IMR-90 (cell line): ENCODE measurements around the gene NBEA. TPM values are rescaled to one million over a fixed set of nuclear protein-coding genes. Genes with fewer than 3 reads are reported as not detected.

ENCODE experiments used
- ATAC-seq: fragments of 200-7000 bp; cut with Tn5 transposase; 2 replicates; pipeline ENCODE4 v1.9.1; 2020; ENCODE audit warnings: low read depth, mild to moderate bottlenecking, moderate library complexity
- BruUV-seq: library from RNA; stranded (reverse); fragments of 400-500 nt; replicated peaks from 2 replicates; lab custom pipeline; 2021; lab: Mats Ljungman, UMichigan
- CTCF ChIA-PET: fragments of 300-600 bp; formaldehyde crosslinking; extraction: SDS; loops from one replicate; lab custom pipeline; 2021; ENCODE audit warnings: antibody characterized with exemption; lab: Yijun Ruan, JAX
- POLR2A ChIA-PET: fragments of 300-600 bp; sonication (Branson Sonifier 250); formaldehyde crosslinking; loops from one replicate; lab custom pipeline; 2022; ENCODE audit warnings: antibody characterized with exemption; ENCODE audit not compliant: unreplicated experiment; lab: Charles Lee
- DNase-seq: peaks from one replicate; pipeline ENCODE4 v3.0.0; 2013
- H2AFZ ChIP-seq: replicated peaks from 2 replicates; pipeline ENCODE3; 2013; ENCODE audit warnings: low read length, mild to moderate bottlenecking; ENCODE audit not compliant: poor library complexity
- H2AK5ac ChIP-seq: 2 replicates; pipeline ENCODE4 v1.6.1; 2013; ENCODE audit warnings: low read depth, low read length, inconsistent platforms
- H2AK9ac ChIP-seq: replicated peaks from 2 replicates; pipeline ENCODE3; 2013; ENCODE audit warnings: mild to moderate bottlenecking, low read depth, low read length, moderate library complexity; ENCODE audit not compliant: poor library complexity
- H2BK120ac ChIP-seq: 2 replicates; pipeline ENCODE4 v1.6.1; 2013; ENCODE audit warnings: low read depth, low read length, inconsistent platforms
- H2BK15ac ChIP-seq: 3 replicates; pipeline ENCODE4 v1.6.1; 2013; ENCODE audit warnings: low read depth, low read length, inconsistent platforms
- H2BK20ac ChIP-seq: 2 replicates; pipeline ENCODE4 v1.6.1; 2013; ENCODE audit warnings: low read depth, mild to moderate bottlenecking, inconsistent platforms, low read length, moderate library complexity
- H2BK5ac ChIP-seq: 2 replicates; pipeline ENCODE4 v1.6.1; 2013; ENCODE audit warnings: mild to moderate bottlenecking, low read depth, low read length, inconsistent platforms; ENCODE audit not compliant: poor library complexity, severe bottlenecking
- H3K14ac ChIP-seq: replicated peaks from 2 replicates; pipeline ENCODE4 v1.6.1; 2013; ENCODE audit warnings: low read depth, low read length, inconsistent platforms
- H3K18ac ChIP-seq: 2 replicates; pipeline ENCODE4 v1.6.1; 2013; ENCODE audit warnings: low read depth, low read length, control low read depth
- H3K23ac ChIP-seq: 2 replicates; pipeline ENCODE4 v1.6.1; 2013; ENCODE audit warnings: low read depth, low read length, inconsistent platforms
- H3K27ac ChIP-seq: 2 replicates; pipeline ENCODE4 v1.5.1; 2013; ENCODE audit warnings: mild to moderate bottlenecking, control low read depth, low read length; ENCODE audit not compliant: insufficient read depth
- H3K27me3 ChIP-seq: 2 replicates; pipeline ENCODE4 v1.6.1; 2013; ENCODE audit warnings: low read length; ENCODE audit not compliant: control insufficient read depth, insufficient read depth
- H3K36me3 ChIP-seq: 2 replicates; pipeline ENCODE4 v1.6.1; 2013; ENCODE audit warnings: low read length, mixed read lengths; ENCODE audit not compliant: control insufficient read depth, insufficient read depth
- H3K4ac ChIP-seq: 2 replicates; pipeline ENCODE4 v1.6.1; 2013; ENCODE audit warnings: low read depth, low read length, inconsistent platforms
- H3K4me1 ChIP-seq: 2 replicates; pipeline ENCODE4 v1.6.1; 2013; ENCODE audit warnings: low read length, mixed read lengths; ENCODE audit not compliant: control insufficient read depth, insufficient read depth
- H3K4me2 ChIP-seq: 2 replicates; pipeline ENCODE4 v1.6.1; 2013; ENCODE audit warnings: low read depth, mild to moderate bottlenecking, control low read depth, low read length, moderate library complexity
- H3K4me3 ChIP-seq: 2 replicates; pipeline ENCODE4 v1.5.1; 2013; ENCODE audit warnings: low read depth, mild to moderate bottlenecking, control low read depth, low read length, moderate library complexity; ENCODE audit not compliant: insufficient read depth
- H3K56ac ChIP-seq: 2 replicates; pipeline ENCODE4 v1.6.1; 2013; ENCODE audit warnings: low read length, inconsistent platforms; ENCODE audit not compliant: insufficient read depth; ENCODE audit errors: extremely low read depth
- H3K79me1 ChIP-seq, 2 experiments: 2 replicates each; pipeline ENCODE4 v1.6.1; 2013; ENCODE audit warnings: low read length in 2 of 2, inconsistent platforms in 1 of 2, low read depth in 1 of 2
- H3K9ac ChIP-seq: 2 replicates; pipeline ENCODE4 v1.6.1; 2013; ENCODE audit warnings: low read depth, low read length, control low read depth
- H3K9me1 ChIP-seq: 2 replicates; pipeline ENCODE4 v1.6.1; 2013; ENCODE audit warnings: low read length, inconsistent platforms; ENCODE audit not compliant: insufficient read depth
- H3K9me3 ChIP-seq: 2 replicates; pipeline ENCODE4 v1.6.1; 2013; ENCODE audit warnings: low read length; ENCODE audit not compliant: control insufficient read depth, insufficient read depth
- H4K20me1 ChIP-seq: 2 replicates; pipeline ENCODE4 v1.6.1; 2013; ENCODE audit warnings: low read length, inconsistent platforms; ENCODE audit not compliant: insufficient read depth
- H4K5ac ChIP-seq: 2 replicates; pipeline ENCODE4 v1.6.1; 2013; ENCODE audit warnings: mild to moderate bottlenecking, low read depth, low read length, control low read depth
- H4K8ac ChIP-seq, 2 experiments: 2 replicates each; pipeline ENCODE4 v1.6.1; 2013; ENCODE audit warnings: low read depth in 2 of 2, low read length in 2 of 2, control low read depth in 1 of 2, inconsistent platforms in 1 of 2
- H4K91ac ChIP-seq: 2 replicates; pipeline ENCODE4 v1.6.1; 2013; ENCODE audit warnings: low read depth, low read length, inconsistent platforms; ENCODE audit not compliant: insufficient read depth
- BHLHE40 ChIP-seq: fragments of 150-350 bp; IDR thresholded peaks from 2 replicates; pipeline ENCODE4 v1.6.1; 2016; ENCODE audit warnings: mild to moderate bottlenecking, low read depth, low read length
- CEBPB ChIP-seq: IDR thresholded peaks from 2 replicates; pipeline ENCODE4 v1.6.1; 2012; ENCODE audit warnings: low read depth, low read length, improper control_type of control experiment
- CHD1 ChIP-seq: IDR thresholded peaks from 2 replicates; pipeline ENCODE4 v1.6.1; 2012; ENCODE audit warnings: low read depth, low read length, improper control_type of control experiment
- CTCF ChIP-seq: conservative IDR thresholded peaks from 2 replicates; pipeline ENCODE4 v1.5.1; 2012; ENCODE audit warnings: mild to moderate bottlenecking, low read depth, low read length, improper control_type of control experiment
- FOS ChIP-seq: fragments of 150-350 bp; IDR thresholded peaks from 2 replicates; pipeline ENCODE4 v1.6.1; 2016; ENCODE audit warnings: low read depth, low read length
- MAFK ChIP-seq: IDR thresholded peaks from 2 replicates; pipeline ENCODE4 v1.6.1; 2012; ENCODE audit warnings: low read depth, low read length, improper control_type of control experiment
- MAZ ChIP-seq: IDR thresholded peaks from 2 replicates; pipeline ENCODE4 v1.6.1; 2012; ENCODE audit warnings: low read depth, mild to moderate bottlenecking, low read length, improper control_type of control experiment, moderate library complexity, borderline replicate concordance
- MXI1 ChIP-seq: IDR thresholded peaks from 2 replicates; pipeline ENCODE4 v1.6.1; 2012; ENCODE audit warnings: low read depth, mild to moderate bottlenecking, low read length, moderate library complexity, borderline replicate concordance
- NFE2L2 ChIP-seq: fragments of 150-350 bp; IDR thresholded peaks from 2 replicates; pipeline ENCODE4 v1.6.1; 2016; ENCODE audit warnings: low read depth, mild to moderate bottlenecking, low read length
- POLR2A ChIP-seq: IDR thresholded peaks from 2 replicates; pipeline ENCODE4 v1.6.1; 2012; ENCODE audit warnings: mild to moderate bottlenecking, low read depth, low read length
- RAD21 ChIP-seq: IDR thresholded peaks from 2 replicates; pipeline ENCODE4 v1.6.1; 2012; ENCODE audit warnings: low read length, improper control_type of control experiment
- RCOR1 ChIP-seq: IDR thresholded peaks from 2 replicates; pipeline ENCODE4 v1.6.1; 2012; ENCODE audit warnings: mild to moderate bottlenecking, low read length, improper control_type of control experiment; ENCODE audit not compliant: insufficient replicate concordance
- RFX5 ChIP-seq: IDR thresholded peaks from 2 replicates; pipeline ENCODE4 v1.8.0; 2012; ENCODE audit warnings: low read depth, mild to moderate bottlenecking, low read length, moderate library complexity
- SMC3 ChIP-seq: fragments of 150-350 bp; IDR thresholded peaks from 2 replicates; pipeline ENCODE4 v1.6.1; 2016; ENCODE audit warnings: low read depth, mild to moderate bottlenecking, antibody characterized with exemption, low read length, moderate library complexity
- WGBS, 2 experiments: methylation state at CpG; one replicate each; pipeline versions ENCODE4 v1.1.5 to v1.1.7; 2013; ENCODE audit warnings: missing lambda C conversion rate in 2 of 2; ENCODE audit not compliant: insufficient read length in 1 of 2; ENCODE audit errors: extremely low coverage in 2 of 2; 5-methylcytosine and 5-hydroxymethylcytosine counted together
- dilution Hi-C: fragments of 300-500 bp; cut with HindIII; formaldehyde crosslinking; loops from one replicate; pipeline ENCODE4 v1.14.3; 2018; ENCODE audit warnings: low sequenced_read_pairs; ENCODE audit not compliant: unreplicated experiment
- in situ Hi-C: fragments of 300-500 bp; cut with MboI; formaldehyde crosslinking; loops from 3 replicates; pipeline ENCODE4 v1.14.3; 2019; ENCODE audit warnings: low sequenced_read_pairs, inconsistent platforms, mixed read lengths
- intact Hi-C: fragments of 100-400 bp; cut with micrococcal nuclease; formaldehyde crosslinking; loops from 2 replicates; pipeline ENCODE4 v1.10.0; 2022
- polyA plus RNA-seq, 3 experiments: library from polyadenylated mRNA; depleted of rRNA; stranded (reverse); fragments of >200 nt; gene quantifications; 2 replicates each; pipeline ENCODE4 v1.2.3, GENCODE V29; 2012; ENCODE audit warnings: low replicate concordance in 1 of 3
- total RNA-seq: library from RNA; depleted of rRNA; stranded (reverse); fragments of >200 nt; gene quantifications from 2 replicates; pipeline ENCODE4 v1.2.3, GENCODE V29; 2012
- TF ChIP-seq, protein P1 (sequence below): fragments of 150-350 bp; IDR thresholded peaks from 2 replicates; pipeline ENCODE4 v1.6.1; 2016; ENCODE audit warnings: low read depth, mild to moderate bottlenecking, low read length, moderate library complexity, borderline replicate concordance
- TF ChIP-seq, protein P2 (sequence below): fragments of 150-350 bp; IDR thresholded peaks from 2 replicates; pipeline ENCODE4 v1.6.1; 2017; ENCODE audit warnings: mild to moderate bottlenecking, antibody characterized with exemption, low read length, low read depth

NBEA gene
- total and polyA plus RNA-seq, 2 of the 4 experiments (the other 2 are of a cell fraction), result 0.82 to 2.2 TPM

DNA sequence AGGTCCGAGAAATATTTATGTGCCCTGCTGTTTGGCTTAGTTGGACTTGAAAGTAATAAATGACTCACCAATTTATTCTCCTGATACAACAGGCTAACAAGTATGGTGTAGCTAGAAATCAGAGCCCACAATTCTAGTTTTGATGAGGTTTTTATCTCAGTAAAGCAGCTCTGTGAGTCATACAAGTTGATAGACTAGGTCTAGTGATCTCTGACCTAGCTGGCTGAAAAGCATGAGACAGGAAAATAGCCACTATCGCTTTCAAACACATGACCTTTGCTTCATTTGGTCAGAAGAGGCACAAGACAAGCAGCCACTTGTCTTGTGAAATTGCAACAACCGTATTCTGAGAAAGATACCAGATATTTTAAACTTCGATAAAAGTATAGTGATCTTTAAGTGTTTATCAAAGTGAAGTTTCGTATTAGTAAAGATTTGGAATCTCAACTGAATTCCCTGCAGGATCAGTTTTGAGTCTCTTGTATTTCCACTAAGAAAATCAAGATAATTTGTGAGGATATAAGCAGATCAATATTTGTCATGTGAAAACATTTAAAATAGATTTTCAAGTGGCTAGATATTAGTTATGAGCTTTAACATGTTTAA is 407.7 kb downstream of the NBEA start:
- no peak overlapping the region for H2BK5ac ChIP-seq
- in situ Hi-C loops (no loop called here), intact Hi-C loops (no loop called here), dilution Hi-C loops (no loop called here)
- no peaks in the 10 kb centered on the region for H3K9me3 ChIP-seq
- no peak overlapping the region for H2BK120ac ChIP-seq
- no peaks in the 10 kb centered on the region for H3K4me1 ChIP-seq
- no peak overlapping the region for H3K4me2 ChIP-seq
- no peak overlapping the region for H3K18ac ChIP-seq
- no peak overlapping the region for H4K8ac ChIP-seq
- TF ChIP-seq SMC3 (no peak), POLR2A (no peak), RAD21 (no peak), MAFK (no peak), CTCF (no peak), FOS (no peak), BHLHE40 (no peak), MAZ (no peak), CEBPB (no peak), NFE2L2 (no peak), RFX5 (no peak), MXI1 (no peak), RCOR1 (no peak), CHD1 (no peak)
- TF ChIP-seq, protein P1, sequence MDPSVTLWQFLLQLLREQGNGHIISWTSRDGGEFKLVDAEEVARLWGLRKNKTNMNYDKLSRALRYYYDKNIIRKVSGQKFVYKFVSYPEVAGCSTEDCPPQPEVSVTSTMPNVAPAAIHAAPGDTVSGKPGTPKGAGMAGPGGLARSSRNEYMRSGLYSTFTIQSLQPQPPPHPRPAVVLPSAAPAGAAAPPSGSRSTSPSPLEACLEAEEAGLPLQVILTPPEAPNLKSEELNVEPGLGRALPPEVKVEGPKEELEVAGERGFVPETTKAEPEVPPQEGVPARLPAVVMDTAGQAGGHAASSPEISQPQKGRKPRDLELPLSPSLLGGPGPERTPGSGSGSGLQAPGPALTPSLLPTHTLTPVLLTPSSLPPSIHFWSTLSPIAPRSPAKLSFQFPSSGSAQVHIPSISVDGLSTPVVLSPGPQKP, result no peak
- TF ChIP-seq, protein P2, sequence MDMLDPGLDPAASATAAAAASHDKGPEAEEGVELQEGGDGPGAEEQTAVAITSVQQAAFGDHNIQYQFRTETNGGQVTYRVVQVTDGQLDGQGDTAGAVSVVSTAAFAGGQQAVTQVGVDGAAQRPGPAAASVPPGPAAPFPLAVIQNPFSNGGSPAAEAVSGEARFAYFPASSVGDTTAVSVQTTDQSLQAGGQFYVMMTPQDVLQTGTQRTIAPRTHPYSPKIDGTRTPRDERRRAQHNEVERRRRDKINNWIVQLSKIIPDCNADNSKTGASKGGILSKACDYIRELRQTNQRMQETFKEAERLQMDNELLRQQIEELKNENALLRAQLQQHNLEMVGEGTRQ, result no peak
- no TSS peak for BruUV-seq
- H3K79me1 ChIP-seq, result no peaks in the 10 kb centered on the region
- no peaks in the 10 kb centered on the region for H3K9me1 ChIP-seq
- H2BK15ac ChIP-seq, result no peak overlapping the region
- H3K9ac ChIP-seq, result no peak overlapping the region
- no peak overlapping the region for H3K4me3 ChIP-seq
- no peak overlapping the region for H2AK5ac ChIP-seq
- no peak overlapping the region for H2AFZ ChIP-seq
- H3K23ac ChIP-seq, result no peak overlapping the region
- no peak overlapping the region for H2AK9ac ChIP-seq
- H4K5ac ChIP-seq, result no peak overlapping the region
- no peaks in the 10 kb centered on the region for H4K20me1 ChIP-seq
- no peaks in the 10 kb centered on the region for H3K27me3 ChIP-seq
- no peaks in the 10 kb centered on the region for H3K36me3 ChIP-seq
- no CpG with 5 or more reads among the region's 5 CpGs for WGBS, 2 experiments
- ChIA-PET CTCF (interaction anchor here (1.0 kb wide), 1 partner anchor 10 kb away, joined by 3 read pairs; no protein-coding TSS in a partner anchor), POLR2A (no interaction called here)
- no peak overlapping the region for H3K4ac ChIP-seq
- no peak overlapping the region for H3K56ac ChIP-seq
- no peak overlapping the region for H3K14ac ChIP-seq
- H4K91ac ChIP-seq, result no peak overlapping the region
- H2BK20ac ChIP-seq, result no peak overlapping the region
- no peak overlapping the region for H3K27ac ChIP-seq
- ATAC-seq (no peak), DNase-seq (no peak)
